Tibial nerve (tissue), 4 donors: ENCODE results near the gene HNRNPLL. TPM values are rescaled to one million over a fixed set of nuclear protein-coding genes. Genes with fewer than 3 reads are reported as not detected.
"Not testable (repeated sequence)": the region's sequence is repeated elsewhere in the genome, so short reads cannot be mapped to it uniquely, and the experiment has no call there.

ENCODE experiments used
- DNase-seq, 2 donors: peaks; one replicate each; pipeline ENCODE4 v3.0.0-alpha.2; 2019; ENCODE audit warnings: low spot score in 2 of 2
- H3K27ac ChIP-seq, 4 donors: fragments of 200-600 bp; sonication (generic) in 3 of 4; one replicate each; pipeline ENCODE4 v1.5.1; 2017 to 2019; ENCODE audit warnings: mild to moderate bottlenecking in 1 of 4
- H3K27me3 ChIP-seq, 2 donors: fragments of 200-600 bp; sonication (generic) in 1 of 2; one replicate each; pipeline versions ENCODE4 v1.5.1 to v1.6.0; 2017 to 2019
- H3K36me3 ChIP-seq, 3 donors: fragments of 200-600 bp; sonication (generic); one replicate each; pipeline ENCODE4 v1.5.1; 2018 to 2019
- H3K4me1 ChIP-seq, 4 donors: fragments of 200-600 bp; sonication (generic) in 3 of 4; one replicate each; pipeline ENCODE4 v1.5.1; 2017 to 2019
- H3K4me3 ChIP-seq, 4 donors: fragments of 200-600 bp; sonication (generic) in 3 of 4; one replicate each; pipeline ENCODE4 v1.5.1; 2017 to 2019; ENCODE audit warnings: mild to moderate bottlenecking in 1 of 4, moderate library complexity in 1 of 4
- H3K9me3 ChIP-seq, 4 donors: fragments of 200-600 bp; sonication (generic) in 3 of 4; one replicate each; pipeline ENCODE4 v1.5.1; 2017 to 2019
- CTCF ChIP-seq, 5 experiments: fragments of 200-600 bp in 3 of 5; fragments of 450-650 bp in 2 of 5; sonication (generic) in 3 of 5; IDR thresholded peaks; one replicate each; pipeline ENCODE4 v1.5.1; 2016 to 2019; ENCODE audit warnings: antibody characterized with exemption in 5 of 5, mild to moderate bottlenecking in 3 of 5, moderate library complexity in 2 of 5
- EP300 ChIP-seq, 2 donors: sonication (generic); formaldehyde crosslinking; IDR thresholded peaks; one replicate each; pipeline ENCODE4 v1.6.1; 2017; ENCODE audit warnings: antibody characterized with exemption in 2 of 2, mild to moderate bottlenecking in 1 of 2
- POLR2A ChIP-seq, 2 donors: fragments of 450-650 bp; IDR thresholded peaks; one replicate each; pipeline ENCODE4 v1.6.1; 2017; ENCODE audit warnings: antibody characterized with exemption in 2 of 2, mild to moderate bottlenecking in 2 of 2, moderate library complexity in 2 of 2
- WGBS, 2 donors: methylation state at CpG; one replicate each; pipeline ENCODE4 v1.1.5; 2018; 5-methylcytosine and 5-hydroxymethylcytosine counted together
- total RNA-seq, 4 donors: library from RNA; depleted of rRNA; stranded (reverse); fragments of >200 nt; gene quantifications; one replicate each; pipeline ENCODE4 v1.1.0, GENCODE V29; 2016

HNRNPLL gene
- total RNA-seq, 4 donors from 2014 or later = 49.5 to 62.5 (median 53.5) TPM

- no peak for DNase-seq
- no peaks in the 10 kb centered on the region for H3K36me3 ChIP-seq
- H3K27ac ChIP-seq = peak overlapping the region in 1 of 4 donors; percentile 31
- WGBS, 2 donors = 94 to 96% methylated on average over 34 to 44 of the region's 45 CpGs
- H3K9me3 ChIP-seq = peaks cover 0 to 10% (median 0%) of the 10 kb centered on the region in 4 donors
- TF ChIP-seq CTCF (IDR thresholded peaks at IDR 0.05) (no peak), POLR2A (IDR thresholded peaks at IDR 0.05) (no peak), EP300 (IDR thresholded peaks at IDR 0.05) (no peak)
- H3K4me1 ChIP-seq = no peaks in the 10 kb centered on the region
- no peak overlapping the region for H3K4me3 ChIP-seq
- H3K27me3 ChIP-seq = no peaks in the 10 kb centered on the region
Measured at GRCh38 chr2:38643021-38643671, 40.4 kb upstream of the HNRNPLL start.

GRCh38 chr2:38642373-38643017, 39.8 kb upstream of the HNRNPLL start:
- not testable (repeated sequence) for H3K4me3 ChIP-seq, H3K36me3 ChIP-seq, H3K27ac ChIP-seq, H3K4me1 ChIP-seq, H3K9me3 ChIP-seq, DNase-seq, H3K27me3 ChIP-seq
- WGBS, 2 donors = 74 to 75% methylated on average over 14 of the region's 14 CpGs

GRCh38 chr2:38636069-38636468, 33.3 kb upstream of the HNRNPLL start:
- DNase-seq = no peak
- no peaks in the 10 kb centered on the region for H3K36me3 ChIP-seq
- TF ChIP-seq POLR2A (IDR thresholded peaks at IDR 0.05) = no peak
- TF ChIP-seq CTCF (IDR thresholded peaks at IDR 0.05) = no peak
- TF ChIP-seq EP300 (IDR thresholded peaks at IDR 0.05) = no peak
- H3K4me1 ChIP-seq = peaks cover 0 to 9% (median 0%) of the 10 kb centered on the region in 4 donors
- no peak overlapping the region for H3K27ac ChIP-seq
- WGBS, 2 donors = 88 to 89% methylated on average over 4 of the region's 4 CpGs
- H3K27me3 ChIP-seq = no peaks in the 10 kb centered on the region
- no peaks in the 10 kb centered on the region for H3K9me3 ChIP-seq
- no peak overlapping the region for H3K4me3 ChIP-seq

- no peak for DNase-seq
- no peak for TF ChIP-seq CTCF (IDR thresholded peaks at IDR 0.05)
- no peak for TF ChIP-seq POLR2A (IDR thresholded peaks at IDR 0.05)
- no peak for TF ChIP-seq EP300 (IDR thresholded peaks at IDR 0.05)
- WGBS, 2 donors = 77 to 78% methylated on average over 4 of the region's 4 CpGs
Measured at GRCh38 chr2:38635139-38635538, 32.4 kb upstream of the HNRNPLL start.

GRCh38 chr2:38634684-38635083, 32.0 kb upstream of the HNRNPLL start:
- 29 to 32% methylated on average over 3 of the region's 3 CpGs for WGBS, 2 donors
- H3K36me3 ChIP-seq = no peaks in the 10 kb centered on the region
- no peak for TF ChIP-seq CTCF (IDR thresholded peaks at IDR 0.05)
- TF ChIP-seq EP300 (IDR thresholded peaks at IDR 0.05) = peak in 1 of 2 donors; percentile 41
- no peak for TF ChIP-seq POLR2A (IDR thresholded peaks at IDR 0.05)
- H3K9me3 ChIP-seq = peaks cover 0 to 3% (median 0%) of the 10 kb centered on the region in 4 donors
- DNase-seq = no peak
- peaks cover 0 to 9% (median 0%) of the 10 kb centered on the region in 4 donors for H3K4me1 ChIP-seq
- no peak overlapping the region for H3K4me3 ChIP-seq
- H3K27ac ChIP-seq = no peak overlapping the region
- H3K27me3 ChIP-seq = no peaks in the 10 kb centered on the region

More at GRCh38 chr2:38635139-38635538, 32.4 kb upstream of the HNRNPLL start:
- Histone ChIP-seq H3K4me1 (peaks cover 0 to 9% (median 0%) of the 10 kb centered on the region in 4 donors), H3K27me3 (no peaks in the 10 kb centered on the region), H3K4me3 (no peak overlapping the region), H3K36me3 (no peaks in the 10 kb centered on the region), H3K27ac (no peak overlapping the region), H3K9me3 (no peaks in the 10 kb centered on the region)
